D721Med (cell line): ENCODE results near the gene CDK5RAP2.
"Not testable (repeated sequence)": the region's sequence is repeated elsewhere in the genome, so short reads cannot be mapped to it uniquely, and the experiment has no call there.

Experiments
- DNase-seq: peaks from one replicate; pipeline ENCODE4 v3.0.0; 2011; ENCODE audit warnings: low spot score; ENCODE audit not compliant: insufficient read length
- FAIRE-seq: peaks from 2 replicates; lab custom pipeline; 2011; peaks lifted over from hg19 to GRCh38; lab: Jason Lieb, UNC
- TF ChIP-seq, protein P1 (sequence below): IDR thresholded peaks from 2 replicates; pipeline ENCODE4 v1.5.1; 2012; ENCODE audit warnings: mild to moderate bottlenecking, control low read depth; ENCODE audit not compliant: insufficient read depth; ENCODE audit errors: missing control alignments

CDK5RAP2 gene

DNA sequence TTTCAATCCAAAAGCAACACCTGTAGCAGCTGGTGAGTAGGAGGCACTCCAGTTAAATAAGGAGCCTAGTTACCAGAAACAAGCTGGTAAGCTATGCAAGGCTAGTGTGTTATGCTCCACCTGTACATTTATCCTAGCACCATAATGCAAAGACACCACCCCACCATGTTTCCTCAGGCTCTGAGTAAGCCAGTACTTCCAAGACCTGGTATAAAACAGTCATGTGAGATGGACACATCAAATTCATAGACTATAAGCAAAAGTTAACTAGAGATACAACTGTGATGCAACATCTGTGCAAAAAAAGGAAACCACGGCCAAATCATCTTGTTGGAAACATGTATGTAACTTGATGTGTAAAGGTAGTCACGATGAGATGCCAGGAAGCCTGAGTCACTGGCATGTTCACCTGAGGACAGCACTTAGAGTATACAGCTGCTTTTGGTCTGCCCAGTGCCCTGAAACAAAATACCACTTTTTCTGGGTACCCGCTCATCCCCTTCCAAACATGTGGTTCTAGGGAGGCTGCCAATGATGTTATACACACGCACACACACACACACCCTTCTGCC is 66.1 kb downstream of the CDK5RAP2 start:
- FAIRE-seq (no peak), DNase-seq (no peak)
- TF ChIP-seq, protein P1, sequence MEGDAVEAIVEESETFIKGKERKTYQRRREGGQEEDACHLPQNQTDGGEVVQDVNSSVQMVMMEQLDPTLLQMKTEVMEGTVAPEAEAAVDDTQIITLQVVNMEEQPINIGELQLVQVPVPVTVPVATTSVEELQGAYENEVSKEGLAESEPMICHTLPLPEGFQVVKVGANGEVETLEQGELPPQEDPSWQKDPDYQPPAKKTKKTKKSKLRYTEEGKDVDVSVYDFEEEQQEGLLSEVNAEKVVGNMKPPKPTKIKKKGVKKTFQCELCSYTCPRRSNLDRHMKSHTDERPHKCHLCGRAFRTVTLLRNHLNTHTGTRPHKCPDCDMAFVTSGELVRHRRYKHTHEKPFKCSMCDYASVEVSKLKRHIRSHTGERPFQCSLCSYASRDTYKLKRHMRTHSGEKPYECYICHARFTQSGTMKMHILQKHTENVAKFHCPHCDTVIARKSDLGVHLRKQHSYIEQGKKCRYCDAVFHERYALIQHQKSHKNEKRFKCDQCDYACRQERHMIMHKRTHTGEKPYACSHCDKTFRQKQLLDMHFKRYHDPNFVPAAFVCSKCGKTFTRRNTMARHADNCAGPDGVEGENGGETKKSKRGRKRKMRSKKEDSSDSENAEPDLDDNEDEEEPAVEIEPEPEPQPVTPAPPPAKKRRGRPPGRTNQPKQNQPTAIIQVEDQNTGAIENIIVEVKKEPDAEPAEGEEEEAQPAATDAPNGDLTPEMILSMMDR, result no peak

DNA sequence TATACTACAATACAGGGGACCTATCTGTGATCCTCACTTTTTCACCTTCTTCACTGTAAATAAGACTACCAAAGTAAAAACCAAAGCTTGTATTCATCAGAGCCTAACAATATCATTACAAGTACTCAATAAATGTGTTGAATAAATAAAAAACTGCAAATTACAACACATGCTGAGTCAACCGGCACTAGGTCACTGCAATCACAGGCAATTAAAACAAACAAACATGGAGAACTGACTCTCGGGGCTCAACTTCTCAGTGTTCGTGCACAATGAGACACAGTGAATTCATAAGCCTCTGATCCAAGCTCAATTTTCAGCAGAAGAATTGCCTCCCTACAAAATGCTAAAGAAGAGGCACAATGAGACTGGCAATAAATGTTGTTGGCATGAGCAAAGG is 69.2 kb downstream of the CDK5RAP2 start:
- FAIRE-seq, result no peak

DNA sequence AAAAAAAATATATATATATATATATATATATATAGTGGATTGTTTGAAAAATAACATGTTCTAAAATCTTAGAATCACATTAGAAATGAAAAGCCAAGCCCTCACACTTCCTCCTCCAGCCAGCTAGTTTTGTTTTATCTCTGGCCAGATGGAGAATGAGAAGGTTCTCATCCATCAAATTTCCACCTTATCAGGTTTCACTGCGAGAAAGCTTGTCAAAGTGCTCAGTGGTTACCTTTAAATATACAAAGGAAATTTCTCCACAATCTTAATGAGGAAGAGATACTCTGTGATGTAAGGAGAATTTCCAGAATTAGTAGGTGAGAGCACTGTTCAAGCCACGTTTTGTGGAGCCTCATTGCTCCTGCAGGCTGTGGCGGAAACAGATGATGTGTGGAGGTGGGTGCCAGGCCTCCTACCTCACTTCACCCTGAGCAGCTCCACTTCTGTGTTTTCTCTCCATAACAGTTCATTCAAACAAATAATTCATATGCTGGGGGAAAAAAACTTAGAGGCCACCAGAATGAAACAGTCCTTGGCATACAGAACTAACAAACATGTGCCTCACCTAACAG is 71.9 kb downstream of the CDK5RAP2 start:
- FAIRE-seq, result no peak
- TF ChIP-seq, protein P1, result no peak
- DNase-seq, result no peak

More for the DNA sequence above, 69.2 kb downstream of the CDK5RAP2 start:
- TF ChIP-seq, protein P1, result no peak
- DNase-seq, result no peak

DNA sequence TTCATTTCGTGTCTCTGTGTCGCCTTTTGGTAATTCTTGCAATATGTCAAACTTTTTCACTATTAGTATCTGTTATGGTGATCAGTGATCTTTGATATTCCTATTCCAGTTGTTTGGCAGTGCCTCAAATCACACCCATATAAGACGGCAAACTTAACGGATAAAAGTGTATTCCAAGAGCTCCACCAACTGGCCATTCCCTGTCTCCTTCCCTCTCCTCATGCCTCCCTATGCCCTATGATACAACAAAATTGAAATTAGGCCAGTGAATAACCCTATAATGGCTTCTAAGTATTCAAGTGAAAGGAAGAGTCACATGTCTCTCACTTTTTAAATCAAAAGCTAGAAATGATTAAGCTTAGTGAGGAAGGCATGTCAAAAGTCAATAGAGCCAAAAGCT is 74.8 kb downstream of the CDK5RAP2 start:
- no peak for DNase-seq
- TF ChIP-seq, protein P1, result peak; percentile 7
- no peak for FAIRE-seq

DNA sequence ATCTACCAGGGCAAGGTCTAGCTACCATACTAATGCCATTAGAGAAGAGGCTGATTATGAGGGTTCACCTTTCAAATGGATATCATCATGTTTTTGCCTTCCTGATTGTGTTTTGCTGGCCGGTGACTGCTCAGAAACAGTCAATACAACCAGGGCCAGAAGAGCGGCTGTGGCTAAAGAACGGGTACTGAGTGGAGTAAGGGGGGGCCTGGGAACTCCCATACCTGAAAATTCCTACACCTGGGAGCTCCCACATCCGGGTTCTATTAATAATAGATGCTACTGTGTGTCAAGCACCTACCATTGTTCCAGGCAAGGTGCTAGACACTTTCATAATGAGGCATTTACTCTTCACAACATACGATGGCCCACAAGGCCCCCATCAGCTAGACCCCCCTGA is 79.2 kb downstream of the CDK5RAP2 start:
- TF ChIP-seq, protein P1, result no peak
- FAIRE-seq (no peak), DNase-seq (no peak)

DNA sequence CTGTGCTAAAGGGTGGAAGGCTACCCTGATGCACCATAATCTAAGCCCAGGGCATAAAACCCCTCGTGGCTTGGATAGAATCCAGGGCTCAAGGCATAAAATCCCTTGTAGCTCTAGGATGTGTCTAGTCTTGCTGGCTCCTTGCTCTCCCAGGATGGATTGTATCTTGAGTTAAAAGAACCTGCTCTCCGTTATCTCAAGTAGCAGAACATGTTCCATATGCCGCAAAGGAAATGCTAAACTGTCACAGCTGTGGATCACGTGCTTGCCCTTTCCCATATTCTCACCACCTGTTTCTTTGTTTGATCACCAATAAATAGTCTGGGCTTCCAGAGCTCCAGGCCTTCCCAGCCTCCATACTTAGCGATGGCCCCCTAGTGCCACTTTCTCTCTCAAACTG is 82.1 kb downstream of the CDK5RAP2 start:
- not testable (repeated sequence) for DNase-seq, FAIRE-seq

DNA sequence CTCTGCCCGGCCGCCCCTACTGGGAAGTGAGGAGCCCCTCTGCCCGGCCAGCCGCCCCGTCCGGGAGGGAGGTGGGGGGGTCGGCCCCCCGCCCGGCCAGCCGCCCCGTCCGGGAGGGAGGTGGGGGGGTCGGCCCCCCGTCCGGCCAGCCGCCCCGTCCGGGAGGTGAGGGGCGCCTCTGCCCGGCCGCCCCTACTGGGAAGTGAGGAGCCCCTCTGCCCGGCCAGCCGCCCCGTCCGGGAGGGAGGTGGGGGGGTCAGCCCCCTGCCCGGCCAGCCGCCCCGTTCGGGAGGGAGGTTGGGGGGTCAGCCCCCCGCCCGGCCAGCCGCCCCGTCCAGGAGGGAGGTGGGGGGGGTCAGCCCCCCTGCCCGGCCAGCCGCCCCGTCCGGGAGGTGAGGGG is 83.5 kb downstream of the CDK5RAP2 start:
- DNase-seq, FAIRE-seq: not testable (repeated sequence)

DNA sequence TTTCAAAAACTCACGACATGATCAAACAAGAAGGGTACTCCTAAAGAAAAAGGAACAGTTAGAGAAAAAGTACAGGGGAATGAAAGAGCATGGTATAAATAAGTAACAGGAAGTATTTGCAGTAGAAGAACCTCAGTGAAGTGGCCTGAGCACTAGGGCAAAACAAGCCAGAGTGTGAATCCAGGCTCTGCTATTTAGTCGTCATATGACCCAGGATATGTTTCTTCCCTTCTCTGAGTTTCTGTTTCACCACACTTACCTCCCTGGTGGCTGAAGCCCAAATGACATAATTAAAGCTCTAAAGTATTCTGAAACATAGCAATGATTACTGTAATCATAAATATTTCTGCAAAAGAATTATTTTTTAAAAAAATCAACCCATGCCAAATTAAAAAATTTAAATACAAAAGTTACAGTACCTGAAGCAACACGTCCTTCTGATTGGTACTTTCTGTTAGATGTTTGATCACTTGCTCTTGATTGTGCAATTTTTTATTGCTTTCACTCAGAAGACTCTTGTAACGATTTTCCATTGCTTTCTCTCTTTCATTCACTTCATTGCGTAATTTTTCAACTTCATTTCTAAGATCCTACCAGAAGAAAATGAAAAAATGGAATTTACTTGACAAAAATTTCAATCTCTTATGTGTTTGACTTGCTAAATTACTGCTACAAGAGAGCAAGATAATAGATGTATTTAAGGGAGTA is 88.9 kb downstream of the CDK5RAP2 start:
- DNase-seq, result no peak
- TF ChIP-seq, protein P1, result no peak
- no peak for FAIRE-seq
